Suprapubic skin (tissue), 3 donors: ENCODE measurements around the gene PML.

Source experiments
- POLR2A ChIP-seq, 2 donors: fragments of 450-650 bp; IDR thresholded peaks; one replicate each; pipeline ENCODE4 v1.6.1; 2017; ENCODE audit warnings: antibody characterized with exemption in 2 of 2, mild to moderate bottlenecking in 2 of 2, moderate library complexity in 2 of 2
- TF ChIP-seq, protein P1 (sequence below), 2 donors: fragments of 200-600 bp in 1 of 2; fragments of 450-650 bp in 1 of 2; sonication (generic) in 1 of 2; IDR thresholded peaks; one replicate each; pipeline ENCODE4 v1.5.1; 2016 to 2019; ENCODE audit warnings: antibody characterized with exemption in 2 of 2, mild to moderate bottlenecking in 1 of 2, moderate library complexity in 1 of 2

GRCh38 chr15:73994413-73994883, at the start of gene PML:
- TF ChIP-seq, protein P1, sequence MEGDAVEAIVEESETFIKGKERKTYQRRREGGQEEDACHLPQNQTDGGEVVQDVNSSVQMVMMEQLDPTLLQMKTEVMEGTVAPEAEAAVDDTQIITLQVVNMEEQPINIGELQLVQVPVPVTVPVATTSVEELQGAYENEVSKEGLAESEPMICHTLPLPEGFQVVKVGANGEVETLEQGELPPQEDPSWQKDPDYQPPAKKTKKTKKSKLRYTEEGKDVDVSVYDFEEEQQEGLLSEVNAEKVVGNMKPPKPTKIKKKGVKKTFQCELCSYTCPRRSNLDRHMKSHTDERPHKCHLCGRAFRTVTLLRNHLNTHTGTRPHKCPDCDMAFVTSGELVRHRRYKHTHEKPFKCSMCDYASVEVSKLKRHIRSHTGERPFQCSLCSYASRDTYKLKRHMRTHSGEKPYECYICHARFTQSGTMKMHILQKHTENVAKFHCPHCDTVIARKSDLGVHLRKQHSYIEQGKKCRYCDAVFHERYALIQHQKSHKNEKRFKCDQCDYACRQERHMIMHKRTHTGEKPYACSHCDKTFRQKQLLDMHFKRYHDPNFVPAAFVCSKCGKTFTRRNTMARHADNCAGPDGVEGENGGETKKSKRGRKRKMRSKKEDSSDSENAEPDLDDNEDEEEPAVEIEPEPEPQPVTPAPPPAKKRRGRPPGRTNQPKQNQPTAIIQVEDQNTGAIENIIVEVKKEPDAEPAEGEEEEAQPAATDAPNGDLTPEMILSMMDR (IDR thresholded peaks at IDR 0.05), result no peak
- TF ChIP-seq POLR2A (IDR thresholded peaks at IDR 0.05), result no peak
